Measurements from ENCODE around the gene SSX3.

The SSX3 gene

DNA sequence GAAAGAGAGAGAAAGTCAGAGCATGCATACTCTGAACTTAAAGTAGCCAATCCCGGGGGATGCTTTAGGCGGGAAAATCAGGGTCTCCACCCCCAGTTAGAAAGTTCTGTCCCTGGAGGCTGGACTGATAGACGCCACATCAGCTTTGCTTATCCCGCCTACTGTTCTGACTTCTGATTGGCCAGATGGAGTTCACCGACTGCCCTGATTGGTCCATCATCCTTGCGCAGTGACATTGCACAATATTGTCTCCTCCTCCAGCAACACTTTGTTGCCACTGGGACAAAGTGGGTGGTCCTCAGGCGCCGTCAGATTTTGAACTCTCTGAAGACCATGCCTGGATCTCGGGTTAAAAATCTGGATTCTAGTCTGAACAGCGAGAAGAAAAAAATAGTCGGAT lies 50.3 kb downstream of the SSX3 start:
- no peak for DNase-seq (ENCODE audit: low read depth, low spot score)
- Histone ChIP-seq H3K36me3 (ENCODE audit: insufficient read depth, insufficient read length, low read length) (no peaks in the 10 kb centered on the region), H3K27me3 (ENCODE audit: insufficient read depth, insufficient read length) (no peaks in the 10 kb centered on the region), H3K4me3 (ENCODE audit: insufficient read length, low read depth) (no peak overlapping the region), H3K4me1 (ENCODE audit: insufficient read depth, insufficient read length) (no peaks in the 10 kb centered on the region), H3K9me3 (ENCODE audit: insufficient read depth, low read length) (no peaks in the 10 kb centered on the region), H3K9ac (ENCODE audit: insufficient read length, low read depth) (no peak overlapping the region)
- no peak for TF ChIP-seq ZNF274 (IDR thresholded peaks at IDR 0.05; ENCODE audit: low read depth, low read length)
- TF ChIP-seq YY1 (IDR thresholded peaks at IDR 0.05; ENCODE audit: insufficient read depth, insufficient read length) = no peak
- no peak for TF ChIP-seq SUZ12 (IDR thresholded peaks at IDR 0.05; ENCODE audit: extremely low read depth, insufficient read depth, insufficient read length)

Data from NT2/D1 (cell line).